Stomach smooth muscle (tissue), 2 donors: ENCODE measurements around the gene ARHGDIG.
"Not testable (repeated sequence)": the region's sequence is repeated elsewhere in the genome, so short reads cannot be mapped to it uniquely, and the experiment has no call there.

Experiments
- H3K27ac ChIP-seq: one replicate; pipeline ENCODE4 v1.7.0; 2013; ENCODE audit warnings: mild to moderate bottlenecking, low read length, inconsistent platforms
- H3K27me3 ChIP-seq, 2 donors: one replicate each; pipeline ENCODE4 v1.7.0; 2013; ENCODE audit warnings: low read length in 2 of 2; ENCODE audit not compliant: insufficient read depth in 2 of 2, control insufficient read depth in 1 of 2
- H3K36me3 ChIP-seq, 2 donors: one replicate each; pipeline ENCODE4 v1.7.0; 2013; ENCODE audit warnings: low read length in 2 of 2; ENCODE audit not compliant: control insufficient read depth in 2 of 2, insufficient read depth in 2 of 2
- H3K4me1 ChIP-seq: one replicate; pipeline ENCODE4 v1.7.0; 2013; ENCODE audit warnings: low read length; ENCODE audit not compliant: control insufficient read depth, insufficient read depth
- H3K4me3 ChIP-seq, 2 donors: one replicate each; pipeline ENCODE4 v1.7.0; 2013; ENCODE audit warnings: low read length in 2 of 2
- H3K9ac ChIP-seq, 2 donors: one replicate each; pipeline ENCODE4 v1.7.0; 2013; ENCODE audit warnings: low read length in 2 of 2, mild to moderate bottlenecking in 1 of 2
- H3K9me3 ChIP-seq, 2 donors: one replicate each; pipeline ENCODE4 v1.7.0; 2013; ENCODE audit warnings: low read length in 2 of 2; ENCODE audit not compliant: control insufficient read depth in 2 of 2
- donor health status: healthy.
- donor health status: Pancreatic carcinoma.

Gene ARHGDIG

GRCh38 chr16:263182-263774 lies 17.1 kb upstream of the ARHGDIG start:
- Histone ChIP-seq H3K27me3 (no peaks in the 10 kb centered on the region), H3K9ac (no peak overlapping the region), H3K36me3 (peaks cover 33 to 37% of the 10 kb centered on the region in 2 donors), H3K4me3 (no peak overlapping the region), H3K9me3 (no peaks in the 10 kb centered on the region), H3K27ac (no peak overlapping the region), H3K4me1 (no peaks in the 10 kb centered on the region)

GRCh38 chr16:263944-264343 lies 16.4 kb upstream of the ARHGDIG start:
- Histone ChIP-seq H3K9ac (no peak overlapping the region), H3K4me1 (no peaks in the 10 kb centered on the region), H3K9me3 (no peaks in the 10 kb centered on the region), H3K4me3 (no peak overlapping the region), H3K36me3 (peaks cover 33 to 37% of the 10 kb centered on the region in 2 donors), H3K27ac (no peak overlapping the region), H3K27me3 (no peaks in the 10 kb centered on the region)

- H3K27ac ChIP-seq: no peak overlapping the region
- no peak overlapping the region for H3K4me3 ChIP-seq
- peaks cover 33 to 37% of the 10 kb centered on the region in 2 donors for H3K36me3 ChIP-seq
- H3K4me1 ChIP-seq: no peaks in the 10 kb centered on the region
- H3K9me3 ChIP-seq: no peaks in the 10 kb centered on the region
- no peak overlapping the region for H3K9ac ChIP-seq
- no peaks in the 10 kb centered on the region for H3K27me3 ChIP-seq
These were observed 15.9 kb upstream of the ARHGDIG start for GRCh38 chr16:264440-264951.

- Histone ChIP-seq H3K27me3 (no peaks in the 10 kb centered on the region), H3K36me3 (peaks cover 29 to 32% of the 10 kb centered on the region in 2 donors), H3K9me3 (no peaks in the 10 kb centered on the region), H3K4me1 (no peaks in the 10 kb centered on the region), H3K9ac (no peak overlapping the region), H3K4me3 (no peak overlapping the region), H3K27ac (no peak overlapping the region)
These were observed 15.3 kb upstream of the ARHGDIG start for GRCh38 chr16:265002-265529.

- no peaks in the 10 kb centered on the region for H3K9me3 ChIP-seq
- H3K4me3 ChIP-seq: no peak overlapping the region
- H3K27me3 ChIP-seq: no peaks in the 10 kb centered on the region
- no peaks in the 10 kb centered on the region for H3K4me1 ChIP-seq
- no peak overlapping the region for H3K9ac ChIP-seq
- no peak overlapping the region for H3K27ac ChIP-seq
- peaks cover 26 to 27% of the 10 kb centered on the region in 2 donors for H3K36me3 ChIP-seq
These were observed 14.7 kb upstream of the ARHGDIG start for GRCh38 chr16:265711-266110.

GRCh38 chr16:266258-267164 lies 13.9 kb upstream of the ARHGDIG start:
- Histone ChIP-seq H3K36me3 (peaks cover 19 to 24% of the 10 kb centered on the region in 2 donors), H3K9ac (no peak overlapping the region), H3K27ac (no peak overlapping the region), H3K4me1 (no peaks in the 10 kb centered on the region), H3K27me3 (no peaks in the 10 kb centered on the region), H3K9me3 (no peaks in the 10 kb centered on the region), H3K4me3 (no peak overlapping the region)

GRCh38 chr16:267562-267961 lies 12.8 kb upstream of the ARHGDIG start:
- peaks cover 8 to 14% of the 10 kb centered on the region in 2 donors for H3K36me3 ChIP-seq
- not testable (repeated sequence) for H3K9me3 ChIP-seq, H3K27me3 ChIP-seq, H3K27ac ChIP-seq, H3K4me3 ChIP-seq, H3K9ac ChIP-seq, H3K4me1 ChIP-seq

- Histone ChIP-seq H3K27ac (no peak overlapping the region), H3K36me3 (peaks cover 6 to 9% of the 10 kb centered on the region in 2 donors), H3K27me3 (peaks cover 0 to 2% of the 10 kb centered on the region in 2 donors), H3K9me3 (no peaks in the 10 kb centered on the region), H3K4me3 (no peak overlapping the region), H3K9ac (no peak overlapping the region), H3K4me1 (no peaks in the 10 kb centered on the region)
These were observed 12.0 kb upstream of the ARHGDIG start for GRCh38 chr16:268141-269053.

- Histone ChIP-seq H3K36me3 (peaks cover under 1 to 3% of the 10 kb centered on the region in 2 donors), H3K9me3 (no peaks in the 10 kb centered on the region), H3K4me1 (no peaks in the 10 kb centered on the region), H3K9ac (no peak overlapping the region), H3K27me3 (peaks cover 2 to 4% of the 10 kb centered on the region in 2 donors), H3K4me3 (no peak overlapping the region), H3K27ac (no peak overlapping the region)
These were observed 11.2 kb upstream of the ARHGDIG start for GRCh38 chr16:269061-269796.
